Measurements from ENCODE around the gene PPP2R1B.

PPP2R1B gene

DNA sequence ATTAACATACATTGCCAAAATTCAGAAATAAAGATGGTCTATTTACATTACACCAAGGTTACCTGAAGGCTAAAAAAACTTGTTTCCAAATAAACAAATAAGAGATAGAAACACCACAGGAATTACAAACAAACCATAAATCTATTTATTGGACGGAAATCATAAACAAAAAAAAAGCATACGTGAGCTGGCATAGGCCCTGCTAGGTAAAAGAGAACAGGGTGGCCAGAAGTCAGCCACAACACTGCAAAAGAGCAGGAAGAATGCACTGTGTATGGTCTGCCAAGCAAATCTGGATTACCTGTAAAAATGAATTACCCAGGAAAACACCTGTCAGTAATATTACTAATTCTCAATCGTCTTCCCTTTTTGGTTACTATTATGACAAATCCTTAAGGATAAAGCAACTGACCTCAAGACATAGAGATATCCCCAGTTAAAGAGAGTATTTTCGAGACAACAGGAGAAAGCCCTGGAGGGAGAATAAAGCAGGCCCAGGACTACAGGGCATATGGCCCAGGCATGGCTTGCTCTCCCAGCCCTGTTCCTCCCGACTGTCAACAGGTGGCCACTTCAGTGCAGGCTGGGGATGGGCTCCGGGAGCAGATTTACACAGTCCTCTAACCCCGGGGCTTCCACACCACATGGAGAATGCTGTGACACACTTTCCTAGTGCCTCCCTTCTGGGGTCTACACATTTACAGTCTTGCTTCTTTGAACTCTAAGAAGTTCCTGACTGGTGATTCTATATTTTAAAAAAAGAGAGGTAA is 18.0 kb downstream of the PPP2R1B start:
- Histone ChIP-seq H3K9me3 (ENCODE audit: control insufficient read depth, insufficient read depth, low read length) (no peaks in the 10 kb centered on the region), H3K9ac (ENCODE audit: low read depth, low read length) (no peak overlapping the region), H3K4me1 (ENCODE audit: insufficient read depth, low read length) (no peaks in the 10 kb centered on the region), H3K36me3 (ENCODE audit: insufficient read depth, low read length) (peaks cover 9% of the 10 kb centered on the region)

DNA sequence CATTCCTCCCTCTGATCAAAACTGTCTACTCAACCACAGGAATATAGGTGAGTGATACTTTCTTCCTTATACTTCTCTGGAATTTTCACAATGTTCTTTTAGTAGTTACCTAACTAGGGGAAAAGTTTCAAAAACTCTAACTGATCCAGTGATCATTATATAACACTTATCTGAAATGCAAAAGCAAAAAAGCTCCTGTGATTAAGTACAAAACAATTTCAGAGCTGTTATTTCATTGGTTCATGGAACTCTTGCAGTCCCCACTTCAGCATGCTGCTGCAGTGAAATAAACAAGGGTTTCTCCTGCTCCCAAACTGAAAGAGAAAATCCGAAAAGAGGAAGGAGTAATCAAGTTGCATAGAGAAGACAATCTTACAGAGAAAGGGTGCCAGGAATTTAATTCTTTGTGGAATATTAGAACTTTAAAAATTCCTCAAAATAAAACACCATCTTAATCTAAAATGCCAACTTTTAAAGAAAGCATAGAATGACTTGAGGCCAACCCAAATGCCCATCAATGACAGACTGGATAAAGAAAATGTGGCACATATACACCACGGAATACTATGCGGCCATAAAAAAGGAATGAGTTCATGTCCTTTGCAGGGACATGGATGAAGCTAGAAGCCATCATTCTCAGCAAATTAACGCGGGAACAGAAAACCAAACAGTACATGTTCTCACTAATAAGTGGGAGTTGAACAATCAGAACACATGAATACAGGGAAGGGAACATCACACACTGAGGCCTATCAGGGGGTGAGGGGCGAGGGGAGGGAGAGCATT is 20.3 kb downstream of the PPP2R1B start:
- H3K9me3 ChIP-seq (ENCODE audit: control insufficient read depth, insufficient read depth, low read length), result no peaks in the 10 kb centered on the region
- no peaks in the 10 kb centered on the region for H3K4me1 ChIP-seq (ENCODE audit: insufficient read depth, low read length)
- peaks cover 16% of the 10 kb centered on the region for H3K36me3 ChIP-seq (ENCODE audit: insufficient read depth, low read length)
- H3K9ac ChIP-seq (ENCODE audit: low read depth, low read length), result no peak overlapping the region

DNA sequence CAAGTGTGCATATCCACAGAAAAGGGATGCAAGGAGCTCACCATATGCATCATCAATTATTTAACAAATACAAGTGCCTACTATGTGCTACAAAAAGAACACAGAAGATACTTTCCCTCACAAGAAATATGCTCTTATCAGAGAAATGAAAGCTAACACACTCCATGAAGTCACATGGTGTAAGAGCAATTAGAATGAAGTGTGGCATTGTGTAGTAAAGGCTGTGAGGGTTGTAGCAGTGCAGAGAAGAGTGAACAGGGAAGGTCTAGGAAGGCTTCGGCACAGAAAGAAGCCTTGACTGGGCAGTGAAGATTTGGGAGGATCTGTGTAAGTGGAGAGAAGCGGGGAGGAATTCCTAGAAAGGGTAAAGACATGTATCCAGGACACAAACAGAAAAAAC is 22.5 kb downstream of the PPP2R1B start:
- no peaks in the 10 kb centered on the region for H3K4me1 ChIP-seq (ENCODE audit: insufficient read depth, low read length)
- H3K36me3 ChIP-seq (ENCODE audit: insufficient read depth, low read length), result peaks cover 18% of the 10 kb centered on the region
- no peaks in the 10 kb centered on the region for H3K9me3 ChIP-seq (ENCODE audit: control insufficient read depth, insufficient read depth, low read length)
- H3K9ac ChIP-seq (ENCODE audit: low read depth, low read length), result no peak overlapping the region

DNA sequence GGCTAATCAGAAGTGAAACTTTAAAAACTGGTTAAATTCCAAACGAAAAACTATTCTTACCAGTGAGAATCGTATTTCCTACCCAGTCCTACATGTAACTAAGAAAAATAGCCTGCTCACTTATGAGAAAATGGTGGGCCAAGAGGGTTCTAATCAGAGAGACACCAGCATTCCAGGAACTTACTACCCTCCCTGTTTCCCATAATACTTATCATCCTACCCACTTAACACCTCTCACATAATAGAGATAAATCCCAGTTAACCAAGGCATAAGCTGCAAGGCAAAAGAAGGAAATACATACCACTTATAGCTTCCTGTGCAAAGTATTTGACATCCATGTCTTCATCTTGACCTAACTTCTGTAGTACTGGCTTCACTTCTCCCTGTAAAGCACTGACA is 24.4 kb downstream of the PPP2R1B start:
- H3K4me1 ChIP-seq (ENCODE audit: insufficient read depth, low read length), result no peaks in the 10 kb centered on the region
- no peak overlapping the region for H3K9ac ChIP-seq (ENCODE audit: low read depth, low read length)
- peaks cover 13% of the 10 kb centered on the region for H3K36me3 ChIP-seq (ENCODE audit: insufficient read depth, low read length)
- H3K9me3 ChIP-seq (ENCODE audit: control insufficient read depth, insufficient read depth, low read length), result no peaks in the 10 kb centered on the region

DNA sequence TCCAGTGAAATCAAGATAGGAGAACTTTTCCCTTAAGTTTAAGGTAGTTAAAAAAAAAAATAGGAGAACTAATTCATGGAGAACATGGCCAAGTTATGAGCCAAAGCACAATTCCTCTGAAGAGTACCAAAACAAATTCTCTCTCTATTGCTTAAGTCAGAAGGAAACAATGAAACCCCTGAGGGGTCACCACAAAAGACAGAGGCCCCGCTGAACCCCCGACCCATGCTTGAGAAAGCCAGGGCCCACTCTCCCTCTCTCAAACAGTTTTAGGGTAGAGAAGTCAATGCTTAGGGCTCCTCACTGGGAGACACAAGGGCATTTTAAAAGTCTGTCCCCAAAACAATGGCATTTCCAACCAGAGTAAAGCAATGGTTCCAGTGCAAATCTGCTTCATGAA is 26.9 kb downstream of the PPP2R1B start:
- Histone ChIP-seq H3K4me1 (ENCODE audit: insufficient read depth, low read length) (peaks cover 18% of the 10 kb centered on the region; the same call in 1 of the 2 replicates), H3K36me3 (ENCODE audit: insufficient read depth, low read length) (peaks cover 13% of the 10 kb centered on the region), H3K9ac (ENCODE audit: low read depth, low read length) (no peak overlapping the region), H3K9me3 (ENCODE audit: control insufficient read depth, insufficient read depth, low read length) (no peaks in the 10 kb centered on the region)

DNA sequence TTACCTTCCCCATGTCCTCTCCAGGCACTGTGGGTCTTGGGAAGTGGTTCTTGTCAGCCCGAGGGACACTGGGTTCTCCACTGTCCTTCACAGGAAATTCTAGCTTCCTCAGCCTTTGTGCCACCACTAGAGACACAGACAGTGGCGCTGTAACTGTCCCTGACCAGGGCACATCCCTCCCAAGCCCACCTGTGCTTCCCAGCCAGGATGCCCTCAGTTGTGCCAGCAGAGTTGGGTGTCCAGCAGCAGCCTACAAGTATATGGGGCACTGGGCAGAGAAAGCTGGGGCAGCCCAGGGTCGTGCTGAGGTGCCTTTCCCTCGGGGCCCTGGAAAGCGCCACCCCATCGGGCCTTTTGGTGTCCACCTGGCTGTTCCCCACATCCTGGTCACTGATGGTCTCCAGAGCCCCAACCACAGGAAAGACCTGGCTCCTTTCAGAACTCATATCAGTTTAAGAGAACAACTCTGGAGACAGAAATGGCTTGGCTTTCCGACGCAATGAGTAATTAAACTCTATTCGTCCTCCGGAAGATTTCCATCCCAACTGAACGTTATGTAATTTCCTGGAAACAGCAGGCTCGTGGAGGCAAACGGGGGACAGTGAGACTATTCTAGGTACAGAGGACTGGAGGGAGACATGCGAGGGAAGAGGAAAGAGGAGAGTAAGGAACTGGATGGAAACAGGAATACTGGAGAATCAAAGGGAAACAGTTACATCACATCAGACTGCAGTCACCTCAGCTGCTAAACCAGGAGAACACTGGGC is 28.6 kb downstream of the PPP2R1B start:
- H3K4me1 ChIP-seq (ENCODE audit: insufficient read depth, low read length), result peaks cover 29% of the 10 kb centered on the region; the same call in 1 of the 2 replicates
- no peak overlapping the region for H3K9ac ChIP-seq (ENCODE audit: low read depth, low read length)
- H3K9me3 ChIP-seq (ENCODE audit: control insufficient read depth, insufficient read depth, low read length), result no peaks in the 10 kb centered on the region
- peaks cover 13% of the 10 kb centered on the region for H3K36me3 ChIP-seq (ENCODE audit: insufficient read depth, low read length)

DNA sequence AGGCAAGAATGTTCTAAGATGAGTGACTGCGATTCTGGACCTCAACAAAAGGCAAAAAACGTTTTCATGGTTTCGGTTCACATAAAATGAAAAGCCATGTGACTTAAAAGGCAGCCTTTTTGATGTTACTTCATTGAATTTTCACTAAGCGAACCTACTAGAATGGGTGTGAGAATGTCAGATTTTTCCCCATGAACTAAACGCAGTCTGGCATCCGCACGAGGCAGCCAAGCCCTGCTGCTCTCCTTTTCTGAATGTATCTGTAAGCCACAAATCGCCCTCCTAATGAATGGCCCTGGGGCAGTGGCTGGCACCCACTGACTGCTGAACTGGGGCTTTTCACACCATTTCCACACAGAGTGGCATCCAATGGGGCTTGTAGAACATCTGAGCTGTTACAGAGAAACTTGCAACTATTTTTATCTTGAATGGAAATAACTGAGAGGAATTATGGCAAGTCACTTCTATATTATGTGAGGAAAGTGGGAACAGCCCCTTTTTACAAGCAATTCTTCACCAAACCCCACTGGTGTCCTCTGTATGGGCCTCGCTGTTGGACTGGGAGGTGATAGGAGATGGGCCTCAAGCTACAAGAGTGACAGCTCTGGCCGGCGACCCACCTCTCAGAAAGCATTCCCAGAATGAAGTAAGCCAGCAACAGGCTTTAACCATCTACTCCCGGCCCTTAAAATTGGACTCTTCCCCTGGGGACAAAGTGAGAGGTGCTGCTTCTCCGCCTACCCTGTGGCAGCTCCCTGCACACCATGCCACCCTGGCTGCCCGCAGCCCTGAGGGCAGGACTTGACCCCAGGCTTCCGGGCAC is 29.4 kb downstream of the PPP2R1B start:
- Histone ChIP-seq H3K9me3 (ENCODE audit: control insufficient read depth, insufficient read depth, low read length) (no peaks in the 10 kb centered on the region), H3K4me1 (ENCODE audit: insufficient read depth, low read length) (peaks cover 29% of the 10 kb centered on the region; the same call in 1 of the 2 replicates), H3K36me3 (ENCODE audit: insufficient read depth, low read length) (peaks cover 12% of the 10 kb centered on the region), H3K9ac (ENCODE audit: low read depth, low read length) (no peak overlapping the region)

DNA sequence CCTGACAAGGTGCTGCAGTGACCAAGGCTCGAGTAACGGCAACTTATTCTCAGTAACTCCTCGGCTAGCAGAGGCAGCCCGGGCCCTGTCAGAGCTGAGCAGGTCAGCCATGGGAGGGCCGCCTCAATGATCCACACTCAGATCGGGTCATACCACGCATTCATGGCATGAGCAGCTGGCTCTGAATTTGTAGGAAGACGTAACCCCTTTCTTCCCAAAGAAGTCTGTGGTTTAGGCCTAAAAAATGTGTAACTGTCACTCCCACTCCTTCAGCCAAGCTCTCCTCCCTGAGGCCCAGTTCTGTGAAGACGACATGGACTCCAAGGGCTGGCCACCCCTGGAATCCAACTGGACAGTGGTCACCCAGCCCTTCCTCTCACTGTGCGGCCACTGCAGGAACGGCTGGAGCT is 30.0 kb downstream of the PPP2R1B start:
- peaks cover 5% of the 10 kb centered on the region; the same call in 1 of the 2 replicates for H3K36me3 ChIP-seq (ENCODE audit: insufficient read depth, low read length)
- H3K9ac ChIP-seq (ENCODE audit: low read depth, low read length), result no peak overlapping the region
- H3K4me1 ChIP-seq (ENCODE audit: insufficient read depth, low read length), result peaks cover 29% of the 10 kb centered on the region; the same call in 1 of the 2 replicates
- no peaks in the 10 kb centered on the region for H3K9me3 ChIP-seq (ENCODE audit: control insufficient read depth, insufficient read depth, low read length)

DNA sequence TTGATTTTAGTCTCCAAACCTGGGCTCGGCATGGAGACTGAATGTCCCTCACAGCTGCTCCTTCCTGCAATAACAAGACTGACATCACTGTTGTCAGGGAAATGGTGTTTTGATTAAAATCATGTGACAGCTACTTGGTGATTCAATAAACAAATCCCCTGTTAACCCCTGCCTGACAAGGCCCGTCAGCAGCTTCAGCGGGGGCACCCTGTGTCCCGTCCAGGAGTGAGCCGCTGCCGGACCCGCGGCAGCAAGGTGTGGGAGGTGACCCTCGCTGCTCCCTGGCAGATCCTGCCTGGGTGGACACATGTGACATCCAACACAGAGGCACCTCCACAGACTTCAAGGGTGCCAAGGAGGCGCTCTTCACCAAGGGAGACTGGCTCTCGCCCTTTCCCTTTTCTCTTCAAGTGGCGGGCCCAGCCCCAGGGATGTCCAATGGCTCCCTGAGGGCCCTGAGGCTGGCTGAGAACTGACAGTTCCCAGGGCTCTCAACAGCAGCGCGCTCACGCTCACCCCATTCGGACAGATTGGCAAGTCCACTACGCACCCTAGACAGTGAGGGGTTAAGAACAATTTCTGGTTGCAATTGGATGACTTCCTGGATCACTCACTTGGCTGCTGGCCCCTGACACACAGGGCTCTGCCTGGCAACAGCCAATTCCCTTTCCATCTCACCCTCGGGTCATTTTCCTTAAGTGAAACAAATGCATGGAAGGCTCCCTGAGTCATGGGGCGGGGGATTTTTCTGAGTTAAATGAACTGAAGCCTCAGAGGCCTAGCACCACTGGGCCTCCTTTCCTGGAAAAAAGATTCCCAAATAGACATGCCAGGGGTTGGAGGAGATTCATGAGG is 30.7 kb downstream of the PPP2R1B start:
- no peaks in the 10 kb centered on the region for H3K9me3 ChIP-seq (ENCODE audit: control insufficient read depth, insufficient read depth, low read length)
- no peaks in the 10 kb centered on the region for H3K36me3 ChIP-seq (ENCODE audit: insufficient read depth, low read length)
- peaks cover 29% of the 10 kb centered on the region; the same call in 1 of the 2 replicates for H3K4me1 ChIP-seq (ENCODE audit: insufficient read depth, low read length)
- no peak overlapping the region for H3K9ac ChIP-seq (ENCODE audit: low read depth, low read length)

DNA sequence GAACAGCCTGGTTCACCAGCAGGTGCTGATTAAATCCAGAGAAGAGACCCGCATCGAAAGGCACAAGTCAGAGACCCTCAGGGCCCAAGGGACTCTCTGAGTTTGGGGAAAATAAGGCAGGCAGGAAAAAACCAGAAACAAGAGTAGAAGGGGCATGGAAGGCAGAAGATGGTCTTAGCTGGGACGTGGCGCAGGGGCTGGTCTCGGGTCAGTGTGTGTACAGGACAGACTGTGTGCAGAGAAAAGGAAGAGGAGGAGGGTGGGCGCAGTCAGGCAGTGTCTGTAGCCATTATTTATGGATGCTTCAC is 31.3 kb downstream of the PPP2R1B start:
- Histone ChIP-seq H3K9ac (ENCODE audit: low read depth, low read length) (no peak overlapping the region), H3K9me3 (ENCODE audit: control insufficient read depth, insufficient read depth, low read length) (no peaks in the 10 kb centered on the region), H3K4me1 (ENCODE audit: insufficient read depth, low read length) (peaks cover 29% of the 10 kb centered on the region; the same call in 1 of the 2 replicates), H3K36me3 (ENCODE audit: insufficient read depth, low read length) (no peaks in the 10 kb centered on the region)

DNA sequence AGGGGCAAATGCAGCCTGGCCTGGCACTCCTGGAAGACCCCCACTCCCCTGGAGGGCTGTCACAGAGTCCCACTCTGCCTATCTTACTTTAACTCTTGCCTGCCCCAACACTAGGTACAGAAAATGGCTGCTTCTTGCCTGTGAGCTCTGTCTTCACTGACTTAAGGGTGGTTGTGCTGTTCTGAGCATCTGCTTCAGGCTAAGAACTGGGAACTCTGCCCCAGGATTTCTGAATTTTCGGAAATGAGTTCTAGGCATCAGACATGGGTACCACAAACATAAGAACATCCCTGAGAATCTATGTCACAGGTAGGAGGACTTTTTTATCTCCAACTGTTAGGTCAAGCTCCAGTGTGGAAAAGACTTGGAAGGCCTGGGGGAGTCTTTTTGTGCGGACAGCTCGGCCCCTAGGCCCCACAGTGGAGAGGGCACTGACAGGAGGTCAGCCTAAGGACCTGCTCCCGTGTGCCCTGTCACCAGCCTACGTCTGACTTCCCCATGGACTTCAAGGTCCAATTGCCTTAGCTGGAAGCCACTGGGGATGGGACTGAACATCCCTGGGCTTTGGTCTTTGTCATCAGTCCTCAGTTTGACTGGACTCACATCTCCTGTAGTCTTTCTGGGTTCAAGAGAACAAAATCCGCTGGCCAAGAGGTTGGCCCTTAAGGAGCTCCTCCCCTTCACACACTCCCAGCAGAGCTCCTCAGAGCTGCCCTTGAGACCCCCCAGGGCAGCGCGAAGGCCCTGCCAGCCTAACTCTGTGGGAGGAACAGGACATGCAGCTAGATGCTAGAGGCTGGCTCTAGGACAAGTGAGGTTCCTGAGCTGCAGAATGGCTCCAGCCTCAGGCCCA is 31.9 kb downstream of the PPP2R1B start:
- H3K4me1 ChIP-seq (ENCODE audit: insufficient read depth, low read length), result peaks cover 29% of the 10 kb centered on the region; the same call in 1 of the 2 replicates
- H3K9me3 ChIP-seq (ENCODE audit: control insufficient read depth, insufficient read depth, low read length), result no peaks in the 10 kb centered on the region
- no peaks in the 10 kb centered on the region for H3K36me3 ChIP-seq (ENCODE audit: insufficient read depth, low read length)
- no peak overlapping the region for H3K9ac ChIP-seq (ENCODE audit: low read depth, low read length)

DNA sequence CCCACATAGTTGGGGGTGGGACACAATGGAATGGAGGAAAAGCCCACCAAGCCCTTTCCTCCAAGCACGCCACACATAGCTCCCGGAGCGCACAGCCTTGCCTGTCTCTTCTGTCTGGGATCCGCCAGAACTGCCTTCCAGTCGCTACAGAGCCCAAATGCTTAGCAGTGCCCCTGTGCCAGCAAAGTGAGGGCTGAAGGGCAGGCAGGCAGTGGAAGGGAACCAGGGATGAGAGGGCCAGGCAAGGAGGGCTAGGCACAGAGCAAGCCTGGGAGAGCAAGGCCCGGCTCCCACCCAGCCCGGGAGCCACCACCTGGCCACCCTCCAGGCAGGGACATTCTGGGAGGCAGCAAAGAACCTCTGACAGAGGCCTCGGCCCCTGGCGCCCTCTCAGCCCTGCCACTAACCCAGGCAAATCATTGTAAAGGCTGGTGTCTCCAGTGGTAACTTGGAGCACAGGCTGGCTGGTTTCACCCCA is 32.5 kb downstream of the PPP2R1B start:
- H3K9ac ChIP-seq (ENCODE audit: low read depth, low read length), result no peak overlapping the region
- H3K9me3 ChIP-seq (ENCODE audit: control insufficient read depth, insufficient read depth, low read length), result no peaks in the 10 kb centered on the region
- 0 out of 2 replicates have a peak, but pooled peaks cover 2% of the 10 kb centered on the region for H3K36me3 ChIP-seq (ENCODE audit: insufficient read depth, low read length)
- H3K4me1 ChIP-seq (ENCODE audit: insufficient read depth, low read length), result peaks cover 29% of the 10 kb centered on the region; the same call in 1 of the 2 replicates

Data from ES-I3 (cell line).